Body of pancreas (tissue), 4 donors: ENCODE data around the gene RBCK1.

Experiments used
- CTCF ChIP-seq, 7 experiments: fragments of 450-650 bp in 4 of 7; fragments of 200-600 bp in 3 of 7; sonication (generic) in 3 of 7; IDR thresholded peaks; one replicate each; pipeline ENCODE4 v1.5.1; 2016 to 2019; ENCODE audit warnings: antibody characterized with exemption in 7 of 7
- POLR2A ChIP-seq, 3 donors: fragments of 450-650 bp; IDR thresholded peaks; one replicate each; pipeline ENCODE4 v1.6.1; 2016; ENCODE audit warnings: antibody characterized with exemption in 3 of 3, mild to moderate bottlenecking in 2 of 3

GRCh38 chr20:380763-381580 is 27.1 kb upstream of the RBCK1 start:
- TF ChIP-seq CTCF (IDR thresholded peaks at IDR 0.05): peak in 2 of 7 experiments; percentile 23 to 26
- TF ChIP-seq POLR2A (IDR thresholded peaks at IDR 0.05): peak; percentile 26 to 55 (median 49)
